Heart right ventricle (tissue), 16 donors: ENCODE data around the gene CUEDC1. TPM values are rescaled to one million over a fixed set of nuclear protein-coding genes. Genes with fewer than 3 reads are reported as not detected.

Experiments used
- ATAC-seq, 8 donors: fragments of 200-7000 bp; cut with Tn5 transposase; one replicate each; pipeline ENCODE4 v1.9.1; 2020; ENCODE audit warnings: mild to moderate bottlenecking in 8 of 8, moderate library complexity in 8 of 8, moderate number of reproducible peaks in 1 of 8
- DNase-seq, 2 donors: peaks; one replicate each; pipeline ENCODE4 v3.0.0-alpha.2; 2020
- H3K27ac ChIP-seq, 10 donors: fragments of 200-600 bp; sonication (generic) in 2 of 10; one replicate each; pipeline versions ENCODE4 v1.5.0 to v1.8.0; 2020 to 2022; ENCODE audit warnings: mild to moderate bottlenecking in 3 of 10
- H3K27me3 ChIP-seq, 7 donors: fragments of 200-600 bp; one replicate each; pipeline ENCODE4 v1.8.0; 2021 to 2022; ENCODE audit warnings: mild to moderate bottlenecking in 2 of 7
- H3K36me3 ChIP-seq, 9 donors: fragments of 200-600 bp; sonication (generic) in 1 of 9; one replicate each; pipeline versions ENCODE4 v1.5.0 to v1.8.0; 2020 to 2022; ENCODE audit warnings: mild to moderate bottlenecking in 2 of 9
- H3K4me1 ChIP-seq, 9 donors: fragments of 200-600 bp; sonication (generic) in 1 of 9; one replicate each; pipeline versions ENCODE4 v1.5.0 to v1.8.0; 2020 to 2022; ENCODE audit warnings: mild to moderate bottlenecking in 4 of 9
- H3K4me3 ChIP-seq, 10 donors: fragments of 200-600 bp; sonication (generic) in 2 of 10; one replicate each; pipeline versions ENCODE4 v1.5.0 to v1.8.0; 2020 to 2022; ENCODE audit warnings: mild to moderate bottlenecking in 7 of 10, moderate library complexity in 2 of 10
- H3K9me3 ChIP-seq, 11 donors: fragments of 200-600 bp in 10 of 11; sonication (generic) in 2 of 11; one replicate each; pipeline versions ENCODE4 v1.5.0 to v1.8.0; 2013 to 2022; ENCODE audit warnings: mild to moderate bottlenecking in 2 of 11, control low read depth in 1 of 11, moderate library complexity in 1 of 11
- CTCF ChIP-seq, 9 donors: fragments of 200-600 bp; sonication (generic) in 2 of 9; IDR thresholded peaks; one replicate each; pipeline versions ENCODE4 v1.5.0 to v1.8.0; 2021 to 2022; ENCODE audit warnings: antibody characterized with exemption in 9 of 9, mild to moderate bottlenecking in 5 of 9, moderate library complexity in 1 of 9
- WGBS, 2 donors: extraction: QIAGEN DNeasy Blood & Tissue Kit; methylation state at CpG; one replicate each; pipeline ENCODE4 v1.1.7; 2013; ENCODE audit warnings: inconsistent platforms in 1 of 2; 5-methylcytosine and 5-hydroxymethylcytosine counted together
- intact Hi-C, 10 donors: fragments of 100-400 bp; cut with DNase I; formaldehyde crosslinking; loops; one replicate each; pipeline versions ENCODE4 v1.11.1 to v1.14.2; 2022
- polyA plus RNA-seq, 2 donors: library from polyadenylated mRNA; stranded (reverse); fragments of 200-250 nt; gene quantifications; one replicate each; pipeline ENCODE4 v1.2.3, GENCODE V29; 2013
- total RNA-seq, 10 donors: library from RNA; stranded (reverse); fragmentation: NEBNext Ultra II Directional in 3 of 10; extraction: Animal tissue kit (Norgen Biotek cat#: 25700) in 3 of 10; gene quantifications; one replicate each; pipeline versions ENCODE4 v1.2.1 to v1.2.4, GENCODE V29; 2021 to 2023
- donor health status: Arrhythmogenic right ventricular cardiomyopathy.
- donor health status: ischemic (EF 13 %, LVEDD 7.1; RV severe dilation, severe dysfunction).
- donor health status: healthy with polysubstance abuse.
- donor health status: DM: no; HTN: yes; CAD: no.
- donor health status: DM: no; HTN: no; CAD: no.
- donor health status: ischemic (EF 25% LVEDD 6.9; RV normal size, moderate dysfunction).
- donor health status: ischemic (EF 25% LVEDD 5.7; RV mildly dilated, moderate dysfunction).
- donor health status: healthy.
- donor health status: DM: yes; HTN: yes; CAD: no.
- donor health status: Ischemic cardiomyopathy.
- donor health status: ischemic (EF 35%, LVEDD 5.7; RV mildly dilated, moderate dysfunction).
- donor health status: nonischemic (EF 11% LVEDD 7.7; RV severe dilation, severe dysfunction).
- donor health status: DM: yes; HTN: yes; CAD: no.
- donor health status: PGD.
- donor health status: ischemic (EF 29% LVEDD 5.4; RV normal size, mild dysfunction).
- donor health status: nonischemic (EF 23%, LVEDD 6.1; RV moderate dilation, normal function).

The CUEDC1 gene
- total and polyA plus RNA-seq, 12 donors, result 26.9 to 65.0 (median 45.4) TPM

- Histone ChIP-seq H3K9me3 (no peaks in the 10 kb centered on the region), H3K27ac (peak overlapping the region in 9 of 10 donors; percentile 36 to 97 (median 77)), H3K4me1 (peaks cover 47 to 98% (median 91%) of the 10 kb centered on the region in 9 donors), H3K36me3 (no peaks in the 10 kb centered on the region), H3K27me3 (no peaks in the 10 kb centered on the region), H3K4me3 (no peak overlapping the region)
- WGBS, 2 donors, result 50 to 55% methylated on average over 7 of the region's 7 CpGs
- DNase-seq (peak in 1 of 2 donors; percentile 47), ATAC-seq (peak in 1 of 8 donors; percentile 3)
- no peak for TF ChIP-seq CTCF (IDR thresholded peaks at IDR 0.05)
- intact Hi-C loops, result loop anchor here in 1 of 10 donors (5.0 kb wide), 1 partner anchor 42 kb away; no protein-coding TSS in a partner anchor
Measured at GRCh38 chr17:57939797-57940196, 15.4 kb downstream of the CUEDC1 start.

- no peaks in the 10 kb centered on the region for H3K36me3 ChIP-seq
- no peak overlapping the region for H3K4me3 ChIP-seq
- ATAC-seq (no peak), DNase-seq (no peak)
- H3K9me3 ChIP-seq, result no peaks in the 10 kb centered on the region
- WGBS, 2 donors, result 57 to 61% methylated on average over 7 of the region's 7 CpGs
- intact Hi-C loops, result loop anchor here in 1 of 10 donors (5.0 kb wide), 1 partner anchor 41 kb away; no protein-coding TSS in a partner anchor
- H3K27ac ChIP-seq, result peak overlapping the region; percentile 20 to 97 (median 92)
- TF ChIP-seq CTCF (IDR thresholded peaks at IDR 0.05), result no peak
- no peaks in the 10 kb centered on the region for H3K27me3 ChIP-seq
- H3K4me1 ChIP-seq, result peaks cover 43 to 100% (median 89%) of the 10 kb centered on the region in 9 donors
Measured at GRCh38 chr17:57938061-57938502, 17.1 kb downstream of the CUEDC1 start.

- DNase-seq (no peak), ATAC-seq (no peak)
- intact Hi-C loops, result loop anchor here in 1 of 10 donors (5.0 kb wide), 1 partner anchor 40 kb away; no protein-coding TSS in a partner anchor
- no peak for TF ChIP-seq CTCF (IDR thresholded peaks at IDR 0.05)
- peak overlapping the region in 9 of 10 donors; percentile 3 to 97 (median 93) for H3K27ac ChIP-seq
- 84 to 87% methylated on average over 2 of the region's 2 CpGs for WGBS, 2 donors
- H3K4me1 ChIP-seq, result peaks cover 41 to 100% (median 93%) of the 10 kb centered on the region in 9 donors
- no peak overlapping the region for H3K4me3 ChIP-seq
- H3K27me3 ChIP-seq, result no peaks in the 10 kb centered on the region
- H3K9me3 ChIP-seq, result no peaks in the 10 kb centered on the region
- H3K36me3 ChIP-seq, result no peaks in the 10 kb centered on the region
Measured at GRCh38 chr17:57937492-57937891, 17.7 kb downstream of the CUEDC1 start.

- Histone ChIP-seq H3K9me3 (no peaks in the 10 kb centered on the region), H3K36me3 (no peaks in the 10 kb centered on the region), H3K4me3 (peak overlapping the region in 4 of 10 donors; percentile 0 to 23 (median 12)), H3K4me1 (peaks cover 32 to 99% (median 91%) of the 10 kb centered on the region in 9 donors), H3K27me3 (no peaks in the 10 kb centered on the region), H3K27ac (peak overlapping the region; percentile 78 to 97 (median 92))
- DNase-seq, result peak; percentile 63 to 67
- TF ChIP-seq CTCF (IDR thresholded peaks at IDR 0.05), result peak in 1 of 9 donors; percentile 14
- intact Hi-C loops, result loop anchor here in 1 of 10 donors (5.0 kb wide), 1 partner anchor 39 kb away; no protein-coding TSS in a partner anchor
- ATAC-seq, result peak; percentile 72 to 89 (median 81)
- WGBS, 2 donors, result 38 to 39% methylated on average over 11 of the region's 11 CpGs
Measured at GRCh38 chr17:57935833-57936807, 19.1 kb downstream of the CUEDC1 start.
